Metanephros (tissue), 2 donors: Measurements from ENCODE around the gene PALS2. TPM values are rescaled to one million over a fixed set of nuclear protein-coding genes. Genes with fewer than 3 reads are reported as not detected.

Source experiments
- small RNA-seq: library from RNA; depleted of rRNA; stranded (forward); fragments of <200 nt; gene quantifications from one replicate; pipeline ENCODE3, GENCODE V24; 2014; ENCODE audit warnings: low replicate concordance
- total RNA-seq: library from RNA; depleted of rRNA; stranded (reverse); fragments of >200 nt; gene quantifications from one replicate; pipeline ENCODE4 v1.2.3, GENCODE V29; 2014

Gene PALS2
- 15.4 TPM for total RNA-seq

DNA sequence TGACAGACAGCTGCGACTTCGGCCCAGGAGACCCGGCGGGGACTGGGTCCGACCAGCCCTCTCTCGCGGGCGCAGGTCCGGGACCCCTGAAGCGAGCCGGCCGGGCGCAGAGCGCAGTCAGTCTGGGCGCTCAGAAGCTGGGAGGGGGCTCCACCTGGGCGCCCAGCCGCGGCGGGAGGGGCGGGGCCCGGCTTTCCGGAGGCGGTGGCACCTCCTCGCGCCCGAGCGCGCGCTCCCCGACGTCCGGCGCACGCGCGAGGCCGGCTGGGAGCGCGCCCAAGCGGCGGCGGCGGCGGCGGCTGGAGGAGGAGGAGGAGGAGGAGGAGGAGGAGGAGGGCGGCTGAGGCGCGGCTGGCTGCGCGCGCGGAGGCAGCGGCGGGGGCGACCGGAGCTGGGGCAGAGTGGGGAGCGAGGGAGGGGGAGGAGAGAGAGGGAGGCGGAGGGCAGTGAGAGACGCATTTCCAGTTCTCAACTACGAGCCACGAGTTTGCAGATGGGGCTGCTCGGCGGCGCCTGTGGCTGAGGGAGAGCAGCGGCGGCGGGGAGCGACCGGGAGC, at the start of gene PALS2:
Gene PALS2 (plus strand): TSS at position 456 of the 557 bp plus-strand sequence. CDS start 50,216 bp downstream, outside the sequence.

Small RNAs within 50 kb of the gene (small RNA-seq; reads per million reads assigned to genes)
- not detected for gene RNU6-1103P
- not detected for gene SUMO2P14

Other genes starting within 250 kb of the PALS2 start
- 12.0 TPM for gene GSDME, start 184.0 kb downstream of the PALS2 start, total RNA-seq